H9 (cell line): ENCODE measurements around the gene CTDSP2. TPM values are rescaled to one million over a fixed set of nuclear protein-coding genes. Genes with fewer than 3 reads are reported as not detected.

ENCODE experiments used
- DNase-seq: peaks from one replicate; pipeline ENCODE4 v3.0.0-alpha.2; 2017
- H2AFZ ChIP-seq: one replicate; pipeline ENCODE4 v1.6.1; 2013; ENCODE audit warnings: mild to moderate bottlenecking, low read length, control low read depth, moderate library complexity
- H2AK5ac ChIP-seq: 2 replicates; pipeline ENCODE4 v1.6.1; 2013; ENCODE audit warnings: low read length, control low read depth, mixed read lengths; ENCODE audit not compliant: insufficient read length
- H2BK120ac ChIP-seq: one replicate; pipeline ENCODE4 v1.6.1; 2013; ENCODE audit warnings: low read depth, mild to moderate bottlenecking, low read length, control low read depth, inconsistent platforms; ENCODE audit not compliant: poor library complexity, severe bottlenecking
- H2BK12ac ChIP-seq: 2 replicates; pipeline ENCODE4 v1.6.1; 2013; ENCODE audit warnings: low read length, control low read depth, mixed read lengths, low read depth; ENCODE audit not compliant: insufficient read length
- H2BK15ac ChIP-seq: 2 replicates; pipeline ENCODE4 v1.6.1; 2013; ENCODE audit warnings: low read depth, low read length, control low read depth
- H2BK20ac ChIP-seq: one replicate; pipeline ENCODE4 v1.6.1; 2013; ENCODE audit warnings: low read depth, mild to moderate bottlenecking, low read length, control low read depth, inconsistent platforms; ENCODE audit not compliant: poor library complexity, severe bottlenecking
- H2BK5ac ChIP-seq: 2 replicates; pipeline ENCODE4 v1.6.1; 2013; ENCODE audit warnings: low read length, control low read depth, mixed read lengths; ENCODE audit not compliant: insufficient read length
- H3K14ac ChIP-seq: 2 replicates; pipeline ENCODE4 v1.6.1; 2013; ENCODE audit warnings: low read length, control low read depth; ENCODE audit not compliant: insufficient read depth
- H3K18ac ChIP-seq: 2 replicates; pipeline ENCODE4 v1.6.1; 2013; ENCODE audit warnings: low read depth, mild to moderate bottlenecking, mixed read lengths, low read length, control low read depth; ENCODE audit not compliant: insufficient read length
- H3K23ac ChIP-seq: 2 replicates; pipeline ENCODE4 v1.6.1; 2013; ENCODE audit warnings: low read length, control low read depth, mixed read lengths, low read depth; ENCODE audit not compliant: insufficient read length
- H3K23me2 ChIP-seq: 2 replicates; pipeline ENCODE4 v1.6.1; 2013; ENCODE audit warnings: low read depth, mild to moderate bottlenecking, mixed read lengths, low read length, control low read depth; ENCODE audit not compliant: insufficient read length, poor library complexity, severe bottlenecking
- H3K27ac ChIP-seq: 2 replicates; pipeline ENCODE4 v1.5.1; 2013; ENCODE audit warnings: low read length, control low read depth, mixed read lengths, low read depth; ENCODE audit not compliant: insufficient read length
- H3K27me3 ChIP-seq: 2 replicates; pipeline ENCODE4 v1.6.1; 2013; ENCODE audit warnings: low read length, control low read depth, inconsistent platforms; ENCODE audit not compliant: insufficient read depth
- H3K4ac ChIP-seq: 2 replicates; pipeline ENCODE4 v1.6.1; 2013; ENCODE audit warnings: low read depth, mild to moderate bottlenecking, control low read depth, inconsistent platforms, low read length, moderate library complexity
- H3K4me1 ChIP-seq: 2 replicates; pipeline ENCODE4 v1.6.1; 2013; ENCODE audit warnings: low read length, control low read depth, inconsistent platforms; ENCODE audit not compliant: insufficient read depth
- H3K4me2 ChIP-seq: 2 replicates; pipeline ENCODE4 v1.6.1; 2013; ENCODE audit warnings: low read length, control low read depth, mixed read lengths; ENCODE audit not compliant: insufficient read length, insufficient read depth
- H3K56ac ChIP-seq: 2 replicates; pipeline ENCODE4 v1.6.1; 2013; ENCODE audit warnings: low read depth, mild to moderate bottlenecking, mixed read lengths, low read length, control low read depth; ENCODE audit not compliant: insufficient read length
- H3K79me1 ChIP-seq: 2 replicates; pipeline ENCODE4 v1.6.1; 2013; ENCODE audit warnings: low read depth, mild to moderate bottlenecking, moderate library complexity, low read length, control low read depth, inconsistent platforms; ENCODE audit not compliant: insufficient read depth, poor library complexity, severe bottlenecking
- H3K79me2 ChIP-seq: 2 replicates; pipeline ENCODE4 v1.6.1; 2013; ENCODE audit warnings: low read length, control low read depth, inconsistent platforms; ENCODE audit not compliant: insufficient read depth
- H3K9ac ChIP-seq: 2 replicates; pipeline ENCODE4 v1.6.1; 2013; ENCODE audit warnings: low read length, control low read depth, mixed read lengths; ENCODE audit not compliant: insufficient read length; ENCODE audit errors: extremely low read depth
- H3K9me3 ChIP-seq: one replicate; pipeline ENCODE4 v1.6.1; 2013; ENCODE audit warnings: low read depth, low read length, inconsistent platforms; ENCODE audit not compliant: control insufficient read depth
- H3T11ph ChIP-seq: one replicate; pipeline ENCODE4 v1.6.1; 2013; ENCODE audit warnings: mild to moderate bottlenecking, low read length, control low read depth, inconsistent platforms
- H4K20me1 ChIP-seq: one replicate; pipeline ENCODE4 v1.6.1; 2013; ENCODE audit not compliant: control insufficient read depth, insufficient read length, insufficient read depth
- H4K5ac ChIP-seq: 2 replicates; pipeline ENCODE4 v1.6.1; 2013; ENCODE audit warnings: low read depth, mild to moderate bottlenecking, mixed read lengths, low read length, control low read depth; ENCODE audit not compliant: insufficient read length
- H4K8ac ChIP-seq: replicated peaks from 2 replicates; pipeline ENCODE4 v1.6.1; 2013; ENCODE audit warnings: low read length, control low read depth, mixed read lengths, low read depth; ENCODE audit not compliant: insufficient read length
- H4K91ac ChIP-seq: 2 replicates; pipeline ENCODE4 v1.6.1; 2013; ENCODE audit warnings: low read depth, mild to moderate bottlenecking, moderate library complexity, mixed read lengths, low read length, control low read depth; ENCODE audit not compliant: insufficient read length
- H3K27ac Mint-ChIP-seq, 3 experiments: 2 replicates in 2 of 3; 3 replicates in 1 of 3; pipeline ENCODE4 v1.8.0; 2020 to 2021; ENCODE audit warnings: mixed read lengths in 3 of 3, mild to moderate bottlenecking in 1 of 3, moderate library complexity in 1 of 3
- H3K27me3 Mint-ChIP-seq: 2 replicates; pipeline ENCODE4 v1.8.0; 2021; ENCODE audit warnings: low read depth, mild to moderate bottlenecking, moderate library complexity, mixed read lengths
- H3K36me3 Mint-ChIP-seq, 3 experiments: 2 replicates in 2 of 3; 3 replicates in 1 of 3; pipeline ENCODE4 v1.8.0; 2020 to 2021; ENCODE audit warnings: low read depth in 3 of 3, mixed read lengths in 3 of 3; ENCODE audit not compliant: insufficient read depth in 1 of 3
- H3K4me1 Mint-ChIP-seq, 2 experiments: 2 replicates each; pipeline ENCODE4 v1.8.0; 2020; ENCODE audit warnings: mixed read lengths in 2 of 2
- H3K4me3 Mint-ChIP-seq, 2 experiments: 2 replicates in 1 of 2; 3 replicates in 1 of 2; pipeline ENCODE4 v1.8.0; 2020 to 2021; ENCODE audit warnings: mild to moderate bottlenecking in 2 of 2, mixed read lengths in 2 of 2, moderate library complexity in 1 of 2
- H3K9me3 Mint-ChIP-seq, 2 experiments: 2 replicates in 1 of 2; 3 replicates in 1 of 2; pipeline ENCODE4 v1.8.0; 2020; ENCODE audit warnings: mild to moderate bottlenecking in 2 of 2, mixed read lengths in 2 of 2, moderate library complexity in 1 of 2
- WGBS: extraction: QIAGEN DNeasy Blood & Tissue Kit; methylation state at CpG from one replicate; pipeline ENCODE4 v1.1.7; 2013; ENCODE audit warnings: missing lambda C conversion rate, low lambda C conversion rate, mixed read lengths; ENCODE audit not compliant: insufficient read length; ENCODE audit errors: extremely low coverage; 5-methylcytosine and 5-hydroxymethylcytosine counted together
- total RNA-seq: library from RNA; stranded (reverse); gene quantifications from 2 replicates; pipeline ENCODE4 v1.2.1, GENCODE V29; 2021
- TF ChIP-seq, protein P1 (sequence below): fragments of 200-600 bp; sonication (generic); conservative IDR thresholded peaks from 3 replicates; pipeline ENCODE4 v1.8.0; 2021; ENCODE audit warnings: antibody characterized with exemption, mild to moderate bottlenecking

Gene CTDSP2
- total RNA-seq, 1 experiment from 2014 or later: 103 TPM

GRCh38 chr12:57840726-57841125, 5.8 kb downstream of the CTDSP2 start:
- no peak overlapping the region for H3K23ac ChIP-seq
- H2BK12ac ChIP-seq: no peak overlapping the region
- TF ChIP-seq, protein P1, sequence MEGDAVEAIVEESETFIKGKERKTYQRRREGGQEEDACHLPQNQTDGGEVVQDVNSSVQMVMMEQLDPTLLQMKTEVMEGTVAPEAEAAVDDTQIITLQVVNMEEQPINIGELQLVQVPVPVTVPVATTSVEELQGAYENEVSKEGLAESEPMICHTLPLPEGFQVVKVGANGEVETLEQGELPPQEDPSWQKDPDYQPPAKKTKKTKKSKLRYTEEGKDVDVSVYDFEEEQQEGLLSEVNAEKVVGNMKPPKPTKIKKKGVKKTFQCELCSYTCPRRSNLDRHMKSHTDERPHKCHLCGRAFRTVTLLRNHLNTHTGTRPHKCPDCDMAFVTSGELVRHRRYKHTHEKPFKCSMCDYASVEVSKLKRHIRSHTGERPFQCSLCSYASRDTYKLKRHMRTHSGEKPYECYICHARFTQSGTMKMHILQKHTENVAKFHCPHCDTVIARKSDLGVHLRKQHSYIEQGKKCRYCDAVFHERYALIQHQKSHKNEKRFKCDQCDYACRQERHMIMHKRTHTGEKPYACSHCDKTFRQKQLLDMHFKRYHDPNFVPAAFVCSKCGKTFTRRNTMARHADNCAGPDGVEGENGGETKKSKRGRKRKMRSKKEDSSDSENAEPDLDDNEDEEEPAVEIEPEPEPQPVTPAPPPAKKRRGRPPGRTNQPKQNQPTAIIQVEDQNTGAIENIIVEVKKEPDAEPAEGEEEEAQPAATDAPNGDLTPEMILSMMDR: no peak
- no peak overlapping the region for H3K14ac ChIP-seq
- H3T11ph ChIP-seq: no peak overlapping the region
- peaks cover 44% of the 10 kb centered on the region; the same call in 1 of the 2 replicates for H3K79me2 ChIP-seq
- Mint-ChIP-seq H3K4me3 (peak overlapping the region in 1 of 2 experiments; percentile 87; a peak in 3 of 5 replicates), H3K9me3 (no peaks in the 10 kb centered on the region), H3K4me1 (peaks cover 84 to 86% of the 10 kb centered on the region in 2 experiments), H3K36me3 (peaks cover 0 to 3% (median 0%) of the 10 kb centered on the region in 3 experiments; a peak in 4 of 7 replicates), H3K27me3 (no peaks in the 10 kb centered on the region), H3K27ac (peak overlapping the region in 2 of 3 experiments; percentile 55 to 74; a peak in 4 of 7 replicates)
- no peak for DNase-seq
- H2AK5ac ChIP-seq: no peak overlapping the region
- H3K9me3 ChIP-seq: no peaks in the 10 kb centered on the region
- peaks cover 4% of the 10 kb centered on the region for H3K79me1 ChIP-seq
- no peak overlapping the region for H3K4ac ChIP-seq
- H2AFZ ChIP-seq: no peak overlapping the region
- no peaks in the 10 kb centered on the region for H4K20me1 ChIP-seq
- H4K8ac ChIP-seq: no peak overlapping the region
- H3K4me2 ChIP-seq: no peak overlapping the region
- H2BK5ac ChIP-seq: no peak overlapping the region
- no peak overlapping the region for H3K27ac ChIP-seq
- H3K56ac ChIP-seq: no peak overlapping the region
- H3K18ac ChIP-seq: no peak overlapping the region
- no peak overlapping the region for H2BK20ac ChIP-seq
- WGBS: no CpG with 5 or more reads among the region's 3 CpGs
- H3K23me2 ChIP-seq: peaks cover 20% of the 10 kb centered on the region
- no peak overlapping the region for H4K91ac ChIP-seq
- no peaks in the 10 kb centered on the region for H3K27me3 ChIP-seq
- H2BK120ac ChIP-seq: no peak overlapping the region
- H3K9ac ChIP-seq: no peak overlapping the region
- H4K5ac ChIP-seq: no peak overlapping the region
- H2BK15ac ChIP-seq: no peak overlapping the region
- peaks cover 26% of the 10 kb centered on the region for H3K4me1 ChIP-seq
